ENCODE results near the gene UNC93A.
"Not testable (repeated sequence)": the region's sequence is repeated elsewhere in the genome, so short reads cannot be mapped to it uniquely, and the experiment has no call there.

UNC93A gene

DNA sequence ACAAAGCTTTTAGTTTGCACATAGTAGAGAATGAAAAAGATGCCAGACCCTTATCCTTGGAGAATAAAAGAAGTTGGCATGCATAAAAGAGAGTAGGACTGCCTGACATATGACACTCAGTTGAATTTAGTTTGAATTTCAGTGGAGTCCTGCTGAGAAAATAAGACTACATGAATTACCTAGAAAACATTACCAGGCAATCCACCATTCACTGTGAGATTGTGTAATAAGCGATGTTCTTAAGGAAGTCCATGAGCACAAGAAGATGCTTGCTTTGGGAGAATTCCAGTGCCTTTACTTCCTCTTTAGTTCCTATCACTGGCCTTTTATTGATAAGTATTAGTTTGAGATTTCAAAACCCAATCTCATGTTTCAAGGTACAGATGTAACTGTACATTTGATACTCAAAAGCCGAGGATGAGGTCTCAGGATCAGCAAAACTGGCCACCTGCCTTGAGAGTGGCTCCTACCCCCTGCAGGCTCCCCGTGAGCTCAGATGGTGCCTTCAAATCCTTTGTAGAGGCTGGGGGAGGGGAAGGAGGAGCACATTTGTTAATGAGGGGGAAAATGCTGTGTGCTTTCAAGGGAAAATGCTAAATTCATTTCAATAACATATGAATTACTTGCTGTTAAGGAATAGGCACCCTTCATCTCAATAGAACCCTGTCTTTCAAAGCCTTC, 11.2 kb upstream of the UNC93A start:
- DNase-seq: no peak
- H3K4me3 Mint-ChIP-seq: no peak overlapping the region
- peaks cover 20% of the 10 kb centered on the region for H3K27me3 Mint-ChIP-seq
- H3K4me1 Mint-ChIP-seq (ENCODE audit: low read depth): no peaks in the 10 kb centered on the region
- H3K9me3 Mint-ChIP-seq: no peaks in the 10 kb centered on the region
- H3K36me3 Mint-ChIP-seq (ENCODE audit: low read depth): no peaks in the 10 kb centered on the region
- no peak overlapping the region for H3K27ac Mint-ChIP-seq

DNA sequence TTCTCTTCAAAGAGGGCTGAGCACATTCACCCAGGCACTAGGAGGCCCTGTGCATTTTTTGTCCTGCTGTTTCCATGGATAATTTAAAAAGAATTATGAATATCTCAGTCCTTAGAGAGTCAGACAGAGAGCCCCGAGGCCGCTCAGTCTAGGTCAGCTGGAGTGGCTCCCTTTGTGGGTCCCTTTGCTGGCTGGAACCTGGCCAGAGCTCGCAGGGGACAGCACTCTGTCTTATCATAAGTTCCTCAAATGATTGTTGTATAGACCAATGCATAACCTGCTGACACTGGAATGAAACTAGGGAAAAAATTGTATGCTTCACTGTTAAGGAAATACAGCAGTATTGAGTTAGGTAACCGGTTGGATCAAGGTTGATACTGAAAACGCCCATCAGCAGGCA, 10.6 kb upstream of the UNC93A start:
- H3K4me3 Mint-ChIP-seq; H3K9me3 Mint-ChIP-seq; H3K36me3 Mint-ChIP-seq (ENCODE audit: low read depth); H3K4me1 Mint-ChIP-seq (ENCODE audit: low read depth); H3K27ac Mint-ChIP-seq; DNase-seq: not testable (repeated sequence)
- H3K27me3 Mint-ChIP-seq: peaks cover 20% of the 10 kb centered on the region

DNA sequence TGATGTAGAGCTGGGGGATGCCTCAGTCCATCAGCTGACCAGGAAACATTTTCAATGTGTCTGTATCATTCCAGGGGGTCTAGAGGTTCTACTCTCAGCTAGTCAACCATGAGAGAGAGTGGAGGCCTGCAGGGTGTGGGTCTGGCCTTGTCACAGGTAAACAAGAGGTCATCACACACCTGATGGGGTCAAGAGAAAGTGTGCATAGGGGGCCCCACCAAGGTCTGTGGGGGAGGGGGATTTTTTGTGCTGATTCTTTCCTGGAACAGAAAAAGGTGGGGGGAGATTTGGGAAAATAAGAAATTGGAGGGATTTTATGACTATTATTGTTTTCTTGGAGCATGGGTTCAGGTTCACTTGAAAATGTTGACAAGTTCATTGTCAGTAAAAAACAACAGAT, 8.9 kb upstream of the UNC93A start:
- Mint-ChIP-seq H3K4me3 (no peak overlapping the region), H3K27ac (no peak overlapping the region), H3K9me3 (no peaks in the 10 kb centered on the region), H3K4me1 (ENCODE audit: low read depth) (no peaks in the 10 kb centered on the region), H3K27me3 (peaks cover 15% of the 10 kb centered on the region), H3K36me3 (ENCODE audit: low read depth) (no peaks in the 10 kb centered on the region)
- no peak for DNase-seq

DNA sequence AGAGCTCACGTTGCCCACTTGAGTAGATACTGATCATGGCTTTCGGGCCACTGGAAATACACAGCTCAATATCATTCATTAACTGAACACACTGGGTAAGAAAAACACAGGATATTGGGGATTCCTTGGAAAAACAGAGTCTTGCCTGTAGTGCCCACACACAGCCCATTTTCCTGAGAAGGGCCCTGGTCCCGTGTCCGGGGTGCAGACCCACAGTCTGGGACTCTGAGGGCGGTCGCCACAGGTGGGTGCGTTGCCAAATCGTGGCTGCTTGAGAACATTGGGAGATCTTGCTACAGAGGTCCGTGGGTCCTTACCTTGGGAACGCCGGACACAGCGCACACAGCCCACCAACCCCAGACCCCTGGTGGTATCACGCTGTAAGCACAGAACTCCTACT, 6.5 kb upstream of the UNC93A start:
- H3K27me3 Mint-ChIP-seq; H3K9me3 Mint-ChIP-seq; H3K27ac Mint-ChIP-seq; DNase-seq; H3K4me3 Mint-ChIP-seq; H3K4me1 Mint-ChIP-seq (ENCODE audit: low read depth); H3K36me3 Mint-ChIP-seq (ENCODE audit: low read depth): not testable (repeated sequence)

DNA sequence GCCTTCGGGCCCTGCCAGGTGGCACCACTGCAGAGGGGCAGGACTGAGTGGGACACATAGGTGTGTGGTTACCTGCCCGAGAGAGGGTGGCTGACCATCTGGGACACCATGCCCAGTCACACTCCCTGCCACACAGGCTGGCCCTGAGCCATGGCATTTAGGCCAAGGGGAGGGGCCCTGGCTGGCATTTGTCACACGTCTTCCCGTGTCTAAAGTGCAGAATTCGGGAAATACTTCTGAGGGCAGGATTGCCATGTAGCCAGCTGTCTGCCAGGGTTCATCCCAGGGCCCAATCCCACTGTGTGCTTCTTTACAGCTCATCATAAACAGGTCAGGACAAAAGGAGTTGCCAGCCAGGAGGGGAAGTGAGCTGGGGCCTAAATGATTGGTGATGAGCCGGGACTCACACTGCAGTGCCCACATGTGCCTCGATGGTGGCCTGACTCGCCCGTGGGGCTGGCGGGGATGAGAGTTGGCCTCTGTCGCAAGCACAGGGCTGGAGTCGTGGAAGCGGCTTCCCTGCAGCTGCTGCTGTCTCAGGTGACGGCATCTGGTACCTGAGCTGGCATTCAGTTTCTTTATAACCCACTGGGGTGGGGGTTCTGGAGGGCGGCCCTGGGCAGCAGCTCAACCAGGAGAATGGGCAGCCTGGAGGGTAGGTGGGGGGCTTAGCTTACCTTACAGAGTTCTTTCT, 5.9 kb upstream of the UNC93A start:
- Mint-ChIP-seq H3K9me3 (no peaks in the 10 kb centered on the region), H3K4me3 (no peak overlapping the region), H3K4me1 (ENCODE audit: low read depth) (no peaks in the 10 kb centered on the region), H3K27ac (no peak overlapping the region), H3K27me3 (no peaks in the 10 kb centered on the region), H3K36me3 (ENCODE audit: low read depth) (no peaks in the 10 kb centered on the region)
- DNase-seq: no peak

DNA sequence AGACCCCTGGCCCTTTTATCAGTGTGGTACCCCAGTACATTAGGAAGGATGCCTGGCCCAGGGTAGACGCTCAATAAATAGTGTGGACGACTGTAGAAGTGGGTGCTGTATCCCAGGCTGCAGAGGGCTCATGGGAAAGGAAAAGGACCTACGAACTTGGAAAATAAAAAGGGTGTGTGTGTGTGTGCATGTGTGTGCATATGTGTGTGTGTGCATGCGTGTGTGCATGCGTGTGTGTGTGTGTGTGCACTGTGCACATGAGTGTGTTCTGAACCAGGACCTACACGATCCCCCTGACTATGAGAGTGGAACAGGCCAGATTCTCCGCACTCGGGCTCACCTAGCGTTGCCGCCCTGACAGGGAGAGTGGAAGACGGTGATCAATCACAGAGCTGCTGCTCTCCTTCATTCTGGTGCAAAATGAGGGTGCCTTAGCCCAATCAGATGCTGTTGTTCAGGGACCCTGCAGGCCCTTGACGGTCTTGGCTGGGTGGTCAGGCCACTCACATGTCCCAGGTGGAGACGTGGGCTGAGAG, 3.5 kb upstream of the UNC93A start:
- H3K4me1 Mint-ChIP-seq (ENCODE audit: low read depth): no peaks in the 10 kb centered on the region
- no peaks in the 10 kb centered on the region for H3K36me3 Mint-ChIP-seq (ENCODE audit: low read depth)
- no peak for DNase-seq
- no peak overlapping the region for H3K27ac Mint-ChIP-seq
- H3K4me3 Mint-ChIP-seq: no peak overlapping the region
- peaks cover 1% of the 10 kb centered on the region for H3K27me3 Mint-ChIP-seq
- H3K9me3 Mint-ChIP-seq: no peaks in the 10 kb centered on the region

DNA sequence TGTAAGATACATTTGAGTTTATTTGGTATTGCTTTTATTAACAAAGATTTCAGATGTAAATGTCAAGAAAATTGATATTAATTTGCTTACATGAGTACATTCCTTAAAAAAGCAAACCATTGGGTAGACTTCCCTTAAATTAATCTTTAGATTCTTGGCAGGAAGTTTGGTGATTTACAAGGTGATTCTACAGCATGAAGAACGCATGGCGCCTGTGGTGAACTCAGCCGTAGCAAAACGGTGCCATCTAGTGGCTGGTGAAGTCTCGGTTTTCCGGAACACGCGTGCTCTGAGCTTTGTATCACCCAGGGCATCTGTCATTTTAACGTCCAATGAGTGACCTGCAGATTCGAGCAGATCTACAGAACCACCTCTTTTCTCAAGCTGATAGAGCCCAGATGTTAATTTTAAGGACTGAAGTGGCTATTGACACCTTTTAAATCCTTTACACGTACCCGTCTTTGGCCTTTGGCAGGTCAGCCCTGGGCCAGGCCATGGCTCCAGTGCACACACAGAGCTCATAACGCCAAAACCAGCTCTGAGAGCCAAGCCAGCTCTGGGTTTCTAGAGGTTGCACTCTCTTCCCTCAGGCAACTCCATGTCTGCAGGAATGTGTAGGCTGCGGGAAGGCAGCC, 2.4 kb upstream of the UNC93A start:
- not testable (repeated sequence) for H3K27ac Mint-ChIP-seq; H3K4me1 Mint-ChIP-seq (ENCODE audit: low read depth); H3K9me3 Mint-ChIP-seq; H3K36me3 Mint-ChIP-seq (ENCODE audit: low read depth); H3K4me3 Mint-ChIP-seq; H3K27me3 Mint-ChIP-seq
- DNase-seq: peak; percentile 37

DNA sequence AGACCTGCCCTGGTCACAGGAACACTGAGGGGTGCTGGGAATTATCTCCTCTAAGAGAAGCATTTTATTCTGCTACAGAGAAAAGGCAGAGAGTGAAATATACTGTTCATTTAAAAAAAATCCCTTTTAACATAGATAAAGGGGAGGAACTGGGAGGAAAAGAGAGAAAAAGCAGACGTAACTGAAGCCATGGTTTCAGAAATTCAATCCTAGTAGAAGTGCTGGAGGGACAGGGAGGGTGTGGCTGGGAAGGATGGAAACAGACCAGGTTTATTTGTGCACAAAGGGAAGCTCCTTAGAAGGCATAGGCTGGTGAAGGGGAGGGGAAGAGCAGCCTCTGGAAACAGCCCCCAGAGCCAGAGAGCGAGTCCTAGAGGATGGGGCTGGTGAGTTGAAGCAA, 1.8 kb upstream of the UNC93A start:
- not testable (repeated sequence) for H3K4me3 Mint-ChIP-seq; H3K27ac Mint-ChIP-seq; H3K36me3 Mint-ChIP-seq (ENCODE audit: low read depth); DNase-seq; H3K27me3 Mint-ChIP-seq; H3K9me3 Mint-ChIP-seq; H3K4me1 Mint-ChIP-seq (ENCODE audit: low read depth)

DNA sequence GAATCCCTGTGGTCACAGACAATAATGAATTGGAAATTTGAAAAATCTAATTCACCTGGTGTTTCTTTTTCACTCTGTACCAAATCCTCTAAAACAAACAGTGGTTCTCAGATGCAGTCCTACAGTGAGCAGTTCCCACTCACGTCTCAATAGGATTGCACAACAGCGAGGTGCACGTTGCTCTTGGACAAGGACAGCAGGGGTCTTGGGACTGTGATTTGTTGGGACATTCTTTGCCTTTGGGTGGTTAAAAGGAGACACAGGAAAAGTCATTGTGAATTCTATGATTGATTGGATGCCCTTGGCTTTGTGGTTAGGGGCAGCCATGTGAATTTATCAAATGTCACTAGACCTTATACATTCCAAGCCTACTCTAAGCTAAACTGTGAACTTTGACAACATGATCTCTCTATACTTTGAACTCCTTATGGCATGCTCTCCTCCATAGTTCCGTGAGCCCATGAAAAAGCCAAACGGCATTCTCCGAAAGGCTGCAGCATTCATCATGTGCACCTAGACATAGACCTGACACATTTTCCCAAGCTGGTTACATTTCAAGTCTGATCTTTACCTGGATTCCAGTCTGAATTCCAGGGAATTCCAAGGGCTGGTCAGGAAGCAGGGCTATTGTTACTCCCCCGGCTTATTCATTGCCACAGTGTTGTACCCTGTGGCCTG, 647 bp downstream of the UNC93A start:
- no peaks in the 10 kb centered on the region for H3K9me3 Mint-ChIP-seq
- no peak overlapping the region for H3K27ac Mint-ChIP-seq
- no peaks in the 10 kb centered on the region for H3K4me1 Mint-ChIP-seq (ENCODE audit: low read depth)
- H3K4me3 Mint-ChIP-seq: no peak overlapping the region
- DNase-seq: no peak
- H3K27me3 Mint-ChIP-seq: peaks cover 18% of the 10 kb centered on the region
- no peaks in the 10 kb centered on the region for H3K36me3 Mint-ChIP-seq (ENCODE audit: low read depth)

DNA sequence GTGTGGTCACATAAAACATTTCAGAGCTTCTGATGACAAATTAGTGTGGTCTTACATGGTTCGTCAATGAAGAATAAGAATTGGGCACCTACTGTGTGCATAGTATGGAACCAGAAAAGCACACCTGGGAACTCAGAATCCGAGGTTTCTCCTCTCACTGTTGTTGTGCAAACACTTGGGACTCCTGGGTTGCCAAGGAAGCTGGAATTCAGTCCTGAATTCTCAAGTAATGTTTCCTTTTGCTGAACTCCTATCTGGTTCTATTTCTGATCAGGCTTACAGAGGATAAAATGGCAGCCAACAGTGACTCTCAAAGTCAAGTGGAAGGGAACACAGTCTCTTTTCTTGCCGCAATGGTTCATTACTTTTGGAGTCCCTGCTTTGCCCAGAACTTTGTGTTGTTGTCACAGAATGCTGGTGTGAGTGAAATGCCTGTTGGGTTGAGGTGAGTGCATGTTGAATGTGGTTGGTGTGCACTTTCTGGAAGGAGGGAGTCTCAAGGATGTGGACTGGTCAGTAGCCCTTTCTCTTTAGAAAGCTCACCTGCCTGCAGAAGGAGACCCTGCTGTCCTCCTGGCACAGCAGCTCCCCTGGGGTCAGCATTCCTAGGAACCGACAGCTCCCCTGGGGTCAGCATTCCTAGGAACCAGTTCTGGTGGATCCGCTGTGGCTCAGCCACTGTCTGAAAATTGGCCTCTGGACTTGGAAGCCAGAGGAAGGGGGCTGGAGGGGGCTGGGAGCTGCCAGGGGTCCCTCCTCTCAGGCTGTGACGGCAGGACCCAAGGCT, 1.4 kb downstream of the UNC93A start:
- H3K36me3 Mint-ChIP-seq (ENCODE audit: low read depth): no peaks in the 10 kb centered on the region
- H3K4me1 Mint-ChIP-seq (ENCODE audit: low read depth): no peaks in the 10 kb centered on the region
- no peak for DNase-seq
- H3K9me3 Mint-ChIP-seq: no peaks in the 10 kb centered on the region
- peaks cover 21% of the 10 kb centered on the region for H3K27me3 Mint-ChIP-seq
- H3K27ac Mint-ChIP-seq: no peak overlapping the region
- no peak overlapping the region for H3K4me3 Mint-ChIP-seq

DNA sequence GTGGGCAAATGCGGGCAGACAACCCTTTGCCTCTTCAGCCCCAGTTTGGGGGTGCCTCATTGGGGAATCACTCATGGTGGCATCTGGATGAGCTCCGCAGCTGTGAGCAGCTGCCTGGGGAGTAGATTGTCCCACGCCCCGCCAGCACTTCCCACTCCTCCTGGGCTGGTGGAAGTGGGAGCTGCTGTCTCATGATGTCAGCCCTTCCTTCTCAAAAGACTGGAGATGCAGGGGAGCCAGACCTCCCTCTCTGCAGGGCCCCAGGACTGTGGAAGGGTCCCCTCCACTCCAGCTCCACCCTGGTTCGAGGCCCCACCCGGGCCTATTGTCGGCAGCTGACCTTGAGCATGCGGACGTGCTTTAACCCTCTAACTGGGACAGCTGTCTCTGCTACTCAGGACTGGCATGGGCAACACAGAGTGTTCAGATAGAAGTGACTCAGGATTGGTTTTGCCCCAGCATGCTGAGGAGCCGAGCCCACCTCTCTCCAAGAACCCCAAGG, 2.0 kb downstream of the UNC93A start:
- H3K27ac Mint-ChIP-seq: no peak overlapping the region
- H3K4me1 Mint-ChIP-seq (ENCODE audit: low read depth): no peaks in the 10 kb centered on the region
- no peaks in the 10 kb centered on the region for H3K9me3 Mint-ChIP-seq
- no peak for DNase-seq
- no peaks in the 10 kb centered on the region for H3K36me3 Mint-ChIP-seq (ENCODE audit: low read depth)
- H3K4me3 Mint-ChIP-seq: no peak overlapping the region
- peaks cover 25% of the 10 kb centered on the region for H3K27me3 Mint-ChIP-seq

DNA sequence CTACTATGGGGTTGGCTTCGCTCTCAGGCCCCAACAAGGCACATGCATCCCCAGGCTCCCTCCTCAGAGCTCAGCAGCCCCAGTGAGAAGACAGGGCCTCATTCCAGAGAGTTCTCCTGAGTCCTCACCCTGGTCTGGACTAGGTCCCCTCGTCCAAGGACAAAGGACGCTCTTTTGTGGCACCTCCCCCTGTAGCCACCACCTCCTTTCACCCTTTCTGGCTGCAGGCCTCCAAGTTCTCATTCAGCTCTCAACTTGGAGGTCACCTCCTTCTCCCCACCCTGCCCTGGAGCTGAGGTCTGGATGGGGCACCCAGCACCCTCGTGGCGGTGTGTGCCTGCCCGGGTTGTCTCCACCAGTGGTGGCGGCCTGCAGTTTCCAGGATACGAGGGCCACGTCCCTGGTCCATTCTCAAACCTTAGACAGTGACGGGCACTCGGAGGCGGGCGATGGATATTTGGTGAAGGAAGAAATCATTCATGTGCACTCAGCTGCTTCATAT, 2.5 kb downstream of the UNC93A start:
- no peaks in the 10 kb centered on the region for H3K9me3 Mint-ChIP-seq
- H3K27ac Mint-ChIP-seq: no peak overlapping the region
- H3K36me3 Mint-ChIP-seq (ENCODE audit: low read depth): no peaks in the 10 kb centered on the region
- H3K4me3 Mint-ChIP-seq: no peak overlapping the region
- no peaks in the 10 kb centered on the region for H3K4me1 Mint-ChIP-seq (ENCODE audit: low read depth)
- peaks cover 25% of the 10 kb centered on the region for H3K27me3 Mint-ChIP-seq
- DNase-seq: no peak

DNA sequence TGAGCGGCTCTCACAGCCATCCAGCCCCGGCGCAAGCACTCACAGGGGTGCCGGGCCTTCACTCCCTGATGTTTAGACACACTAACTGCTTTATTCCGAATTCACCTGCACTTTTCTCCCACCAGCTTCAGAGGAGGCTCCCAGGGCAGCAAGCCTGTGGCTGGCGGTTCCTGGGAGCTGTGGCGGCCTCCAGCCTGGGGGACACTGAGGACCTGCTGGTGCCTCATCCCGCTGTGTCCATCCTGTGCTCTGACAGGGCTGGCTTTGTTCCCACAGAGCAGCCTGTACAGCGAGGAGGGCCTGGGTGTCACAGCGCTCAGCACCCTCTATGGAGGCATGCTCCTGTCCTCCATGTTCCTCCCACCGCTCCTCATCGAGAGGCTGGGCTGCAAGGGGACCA, 3.1 kb downstream of the UNC93A start:
- DNase-seq: no peak
- H3K4me3 Mint-ChIP-seq: no peak overlapping the region
- no peak overlapping the region for H3K27ac Mint-ChIP-seq
- no peaks in the 10 kb centered on the region for H3K9me3 Mint-ChIP-seq
- no peaks in the 10 kb centered on the region for H3K36me3 Mint-ChIP-seq (ENCODE audit: low read depth)
- peaks cover 25% of the 10 kb centered on the region for H3K27me3 Mint-ChIP-seq
- no peaks in the 10 kb centered on the region for H3K4me1 Mint-ChIP-seq (ENCODE audit: low read depth)
